ENCODE measurements around the gene SPTBN5. TPM values are rescaled to one million over a fixed set of nuclear protein-coding genes. Genes with fewer than 3 reads are reported as not detected.

Gene SPTBN5
- total RNA-seq, 4 donors from 2014 or later: 0.17 to 1.2 (median 0.68) TPM

DNA sequence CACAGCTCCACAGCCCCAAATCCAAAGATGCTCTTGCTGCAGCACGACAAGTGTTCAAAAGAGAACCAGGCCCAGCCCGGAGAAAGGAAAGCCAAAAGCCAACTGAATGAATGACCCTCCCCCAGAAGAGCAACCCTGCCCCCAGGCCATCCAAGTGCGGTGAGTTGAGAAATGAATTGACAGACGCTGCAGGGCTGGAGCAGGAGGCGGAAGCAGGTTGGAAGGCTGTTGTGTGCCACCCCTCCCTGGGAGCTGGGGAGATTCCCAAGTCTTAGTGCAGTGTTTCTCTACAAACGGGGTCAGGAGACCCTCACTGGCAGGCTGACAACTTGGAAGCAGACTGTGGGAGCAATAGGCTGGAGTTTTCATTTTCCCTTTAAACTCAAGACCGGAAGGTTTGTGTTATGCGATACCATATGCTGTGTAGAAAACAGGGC lies 3.5 kb upstream of the SPTBN5 start:
- TF ChIP-seq POLR2AphosphoS5 (IDR thresholded peaks at IDR 0.05) (no peak), EP300 (IDR thresholded peaks at IDR 0.05) (no peak), POLR2A (IDR thresholded peaks at IDR 0.05; ENCODE audit: low read depth) (no peak)
- TF ChIP-seq, protein P1, sequence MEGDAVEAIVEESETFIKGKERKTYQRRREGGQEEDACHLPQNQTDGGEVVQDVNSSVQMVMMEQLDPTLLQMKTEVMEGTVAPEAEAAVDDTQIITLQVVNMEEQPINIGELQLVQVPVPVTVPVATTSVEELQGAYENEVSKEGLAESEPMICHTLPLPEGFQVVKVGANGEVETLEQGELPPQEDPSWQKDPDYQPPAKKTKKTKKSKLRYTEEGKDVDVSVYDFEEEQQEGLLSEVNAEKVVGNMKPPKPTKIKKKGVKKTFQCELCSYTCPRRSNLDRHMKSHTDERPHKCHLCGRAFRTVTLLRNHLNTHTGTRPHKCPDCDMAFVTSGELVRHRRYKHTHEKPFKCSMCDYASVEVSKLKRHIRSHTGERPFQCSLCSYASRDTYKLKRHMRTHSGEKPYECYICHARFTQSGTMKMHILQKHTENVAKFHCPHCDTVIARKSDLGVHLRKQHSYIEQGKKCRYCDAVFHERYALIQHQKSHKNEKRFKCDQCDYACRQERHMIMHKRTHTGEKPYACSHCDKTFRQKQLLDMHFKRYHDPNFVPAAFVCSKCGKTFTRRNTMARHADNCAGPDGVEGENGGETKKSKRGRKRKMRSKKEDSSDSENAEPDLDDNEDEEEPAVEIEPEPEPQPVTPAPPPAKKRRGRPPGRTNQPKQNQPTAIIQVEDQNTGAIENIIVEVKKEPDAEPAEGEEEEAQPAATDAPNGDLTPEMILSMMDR (IDR thresholded peaks at IDR 0.05): no peak
- Histone ChIP-seq H3K27me3 (no peaks in the 10 kb centered on the region), H3K9me3 (no peaks in the 10 kb centered on the region), H3K4me3 (no peak overlapping the region), H3K4me1 (peaks cover 18 to 27% (median 25%) of the 10 kb centered on the region in 4 donors), H3K27ac (replicated peaks in 1 of 4) (no peak overlapping the region), H3K36me3 (peaks cover 7 to 40% (median 27%) of the 10 kb centered on the region in 4 donors)
- DNase-seq (ENCODE audit: extremely low spot score): no peak
- WGBS: 88% methylated on average over 7 of the region's 8 CpGs
- intact Hi-C loops (cut with DNase I): no loop called here

DNA sequence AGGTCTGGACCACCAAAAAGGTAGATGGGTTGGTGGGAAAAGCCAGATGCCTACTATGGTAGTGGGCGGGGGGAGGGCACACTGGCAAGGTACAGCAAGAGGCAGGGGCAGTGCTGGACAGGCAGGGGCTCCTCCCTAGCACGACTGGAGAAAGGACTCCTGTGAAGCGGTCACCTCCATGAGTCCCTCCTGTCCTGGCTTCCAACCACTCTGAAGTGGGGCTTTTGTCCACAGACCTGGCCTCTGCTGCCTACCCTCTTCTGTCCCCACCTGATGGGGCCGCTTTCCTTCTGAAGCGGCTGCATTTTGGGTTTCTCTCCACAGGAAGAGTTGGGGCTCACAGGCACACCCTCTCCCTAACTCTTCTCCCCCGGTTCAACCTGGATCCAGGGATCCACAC lies 2.7 kb upstream of the SPTBN5 start:
- WGBS: 87% methylated on average over 5 of the region's 6 CpGs
- Histone ChIP-seq H3K36me3 (peaks cover 7 to 34% (median 26%) of the 10 kb centered on the region in 4 donors), H3K4me3 (no peak overlapping the region), H3K9me3 (no peaks in the 10 kb centered on the region), H3K27me3 (no peaks in the 10 kb centered on the region), H3K27ac (replicated peaks in 1 of 4) (no peak overlapping the region), H3K4me1 (peaks cover 24 to 34% (median 27%) of the 10 kb centered on the region in 4 donors)
- TF ChIP-seq POLR2AphosphoS5 (IDR thresholded peaks at IDR 0.05): no peak
- TF ChIP-seq, protein P1 (IDR thresholded peaks at IDR 0.05): no peak
- no peak for TF ChIP-seq EP300 (IDR thresholded peaks at IDR 0.05)
- TF ChIP-seq POLR2A (IDR thresholded peaks at IDR 0.05; ENCODE audit: low read depth): no peak
- no peak for DNase-seq (ENCODE audit: extremely low spot score)
- intact Hi-C loops (cut with DNase I): no loop called here

DNA sequence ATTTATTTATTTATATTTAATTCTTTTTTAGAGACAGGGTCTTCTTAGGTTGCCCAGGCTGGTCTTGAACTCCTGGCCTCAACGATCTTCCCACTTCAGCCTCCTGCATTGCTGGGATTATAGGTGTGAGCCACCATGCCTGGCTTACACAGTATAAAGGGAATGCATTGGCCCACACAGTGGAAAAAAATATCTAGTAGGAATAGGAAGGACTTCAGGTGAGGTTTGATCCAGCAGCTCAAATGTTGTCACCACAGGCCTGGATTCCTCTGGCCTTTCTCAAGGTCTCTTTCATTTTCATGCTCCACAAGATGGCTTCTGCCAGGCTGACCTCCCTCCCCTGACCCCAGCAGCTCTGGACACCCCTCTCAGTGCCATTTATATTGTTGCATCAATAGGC lies 2.1 kb upstream of the SPTBN5 start:
- Histone ChIP-seq H3K27me3 (no peaks in the 10 kb centered on the region), H3K27ac (replicated peaks in 1 of 4) (no peak overlapping the region), H3K4me1 (peaks cover 24 to 34% (median 27%) of the 10 kb centered on the region in 4 donors), H3K9me3 (no peaks in the 10 kb centered on the region), H3K4me3 (no peak overlapping the region), H3K36me3 (peaks cover 7 to 28% (median 22%) of the 10 kb centered on the region in 4 donors)
- WGBS: 97% methylated on average over 1 of the region's 1 CpG
- intact Hi-C loops (cut with DNase I): no loop called here
- TF ChIP-seq POLR2A (IDR thresholded peaks at IDR 0.05; ENCODE audit: low read depth) (no peak), POLR2AphosphoS5 (IDR thresholded peaks at IDR 0.05) (no peak), EP300 (IDR thresholded peaks at IDR 0.05) (no peak)
- TF ChIP-seq, protein P1 (IDR thresholded peaks at IDR 0.05): no peak
- no peak for DNase-seq (ENCODE audit: extremely low spot score)

DNA sequence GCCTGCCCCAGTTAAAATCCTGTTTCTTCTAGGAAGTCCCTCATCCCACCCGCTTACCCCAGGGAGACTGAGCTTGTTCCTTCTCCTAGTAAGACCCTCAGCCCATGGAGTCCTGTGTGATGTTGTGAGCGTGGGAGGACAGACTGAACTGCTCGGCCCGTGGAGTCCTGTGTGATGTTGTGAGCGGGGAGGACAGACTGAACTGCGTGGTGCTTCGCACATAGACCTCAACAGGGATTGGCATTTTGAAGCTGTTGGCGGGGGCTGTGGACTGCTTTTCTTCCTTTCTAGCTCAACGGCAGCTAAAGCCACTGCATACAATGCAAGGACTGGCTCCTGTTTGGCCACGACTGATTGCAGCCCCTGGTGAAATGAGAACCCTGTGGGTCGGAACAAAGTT lies 1.6 kb upstream of the SPTBN5 start:
- Histone ChIP-seq H3K4me3 (no peak overlapping the region), H3K27ac (replicated peaks in 1 of 4) (peak overlapping the region in 3 of 4 donors; percentile 38 to 66 (median 45)), H3K9me3 (no peaks in the 10 kb centered on the region), H3K4me1 (peaks cover 24 to 34% (median 27%) of the 10 kb centered on the region in 4 donors), H3K36me3 (peaks cover 4 to 24% (median 18%) of the 10 kb centered on the region in 4 donors), H3K27me3 (no peaks in the 10 kb centered on the region)
- WGBS: 96% methylated on average over 11 of the region's 11 CpGs
- DNase-seq (ENCODE audit: extremely low spot score): no peak
- intact Hi-C loops (cut with DNase I): no loop called here
- TF ChIP-seq EP300 (IDR thresholded peaks at IDR 0.05) (no peak), POLR2A (IDR thresholded peaks at IDR 0.05; ENCODE audit: low read depth) (no peak), POLR2AphosphoS5 (IDR thresholded peaks at IDR 0.05) (no peak)

DNA sequence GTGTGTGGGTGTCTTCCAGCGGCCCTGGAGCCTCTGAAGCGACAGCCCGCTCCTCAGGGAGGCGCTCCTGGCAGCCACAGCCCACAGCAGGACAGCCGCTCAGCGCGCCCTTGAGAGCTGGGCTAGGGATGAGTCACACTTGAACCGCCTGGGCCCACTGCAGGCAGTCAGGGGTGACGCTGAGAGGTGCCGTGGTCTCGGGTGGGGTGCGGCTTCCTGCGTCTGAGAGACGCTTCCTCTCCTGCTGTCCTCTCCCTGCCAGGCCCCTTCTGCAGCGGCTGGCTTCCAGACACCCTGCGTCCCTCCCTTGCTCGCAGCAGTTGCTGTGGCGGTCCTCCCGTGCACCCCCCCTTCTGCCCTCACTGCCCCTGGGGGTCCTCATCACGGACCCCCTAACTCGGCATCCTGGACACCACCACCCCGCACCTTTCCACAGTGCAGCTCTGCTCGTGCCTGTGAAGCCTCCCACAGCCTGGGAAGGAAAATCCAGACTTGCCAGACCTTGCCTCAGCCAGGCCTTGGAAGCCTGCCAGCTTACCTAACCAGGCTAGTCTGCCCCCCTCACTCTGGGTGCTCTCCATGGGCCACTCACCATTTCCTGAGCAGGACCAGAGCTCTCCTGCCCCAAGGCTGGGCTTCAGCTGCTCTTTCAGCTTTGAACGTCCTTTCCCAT lies 1.1 kb upstream of the SPTBN5 start:
- no peak for TF ChIP-seq POLR2A (IDR thresholded peaks at IDR 0.05; ENCODE audit: low read depth)
- TF ChIP-seq POLR2AphosphoS5 (IDR thresholded peaks at IDR 0.05): peak; percentile 10 to 20
- TF ChIP-seq, protein P1 (IDR thresholded peaks at IDR 0.05): no peak
- Histone ChIP-seq H3K4me3 (peak overlapping the region; percentile 15 to 29 (median 20)), H3K27ac (replicated peaks in 1 of 4) (peak overlapping the region; percentile 23 to 66 (median 42)), H3K27me3 (no peaks in the 10 kb centered on the region), H3K9me3 (no peaks in the 10 kb centered on the region), H3K4me1 (peaks cover 24 to 34% (median 27%) of the 10 kb centered on the region in 4 donors), H3K36me3 (peaks cover 0 to 18% (median 12%) of the 10 kb centered on the region in 4 donors)
- no peak for DNase-seq (ENCODE audit: extremely low spot score)
- WGBS: 19% methylated on average over 20 of the region's 24 CpGs
- intact Hi-C loops (cut with DNase I): loop anchor here (5.0 kb wide), 1 partner anchor 68 kb away; the partner anchor contains the start of gene JMJD7

Data from esophagus muscularis mucosa (tissue), 4 donors.